ENCODE data around the gene TNFRSF25. TPM values are rescaled to one million over a fixed set of nuclear protein-coding genes. Genes with fewer than 3 reads are reported as not detected.

The TNFRSF25 gene
- total and polyA plus RNA-seq, 2 of the 8 experiments (the other 6 are each of a cell fraction or from before 2014, with no cell fraction given) = 10.7 to 19.5 TPM

GRCh38 chr1:6509220-6509918 is 43.4 kb upstream of the TNFRSF25 start (continued):
- TF ChIP-seq RXRA (IDR thresholded peaks at IDR 0.05; ENCODE audit: insufficient read depth, low read depth, low read length) = no peak
- no peak for TF ChIP-seq SIRT6 (IDR thresholded peaks at IDR 0.05; ENCODE audit: low read length)
- TF ChIP-seq, protein P1, sequence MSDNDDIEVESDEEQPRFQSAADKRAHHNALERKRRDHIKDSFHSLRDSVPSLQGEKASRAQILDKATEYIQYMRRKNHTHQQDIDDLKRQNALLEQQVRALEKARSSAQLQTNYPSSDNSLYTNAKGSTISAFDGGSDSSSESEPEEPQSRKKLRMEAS (IDR thresholded peaks at IDR 0.05) = no peak

Data from H1 (cell line).